NB4 (cell line): ENCODE data around the gene LRRC4.

Experiments
- CTCF ChIP-seq: IDR thresholded peaks from one replicate; pipeline ENCODE4 v1.5.1; 2012; ENCODE audit warnings: low read depth, low read length
- POLR2A ChIP-seq: IDR thresholded peaks from 2 replicates; pipeline ENCODE4 v1.6.1; 2011; ENCODE audit warnings: mild to moderate bottlenecking; ENCODE audit not compliant: insufficient read length; ENCODE audit errors: extremely low read depth

- no peak for TF ChIP-seq CTCF
- no peak for TF ChIP-seq POLR2A
These were observed 10.0 kb upstream of the LRRC4 start for GRCh38 chr7:128041203-128041602.
